WTC11 (cell line): ENCODE data around the gene ZNF664. TPM values are rescaled to one million over a fixed set of nuclear protein-coding genes. Genes with fewer than 3 reads are reported as not detected.

ENCODE experiments used
- ATAC-seq: fragments of 200-7000 bp; cut with Tn5 transposase; 2 replicates; pipeline ENCODE4 v1.10.0; 2021; ENCODE audit warnings: mild to moderate bottlenecking, moderate library complexity
- CTCF ChIA-PET: fragments of 300-600 bp; sonication (Branson Sonifier 250); formaldehyde crosslinking; loops from one replicate; lab custom pipeline; 2021; ENCODE audit warnings: antibody characterized with exemption; lab: Charles Lee
- POLR2A ChIA-PET: fragments of 350-600 bp; sonication (Branson Sonifier 250); formaldehyde crosslinking; loops from one replicate; lab custom pipeline; 2021; ENCODE audit warnings: antibody characterized with exemption; lab: Charles Lee
- DNase-seq: peaks from one replicate; pipeline ENCODE4 v3.0.0; 2021; ENCODE audit warnings: low spot score
- H3K27ac Mint-ChIP-seq: 2 replicates; pipeline ENCODE4 v1.8.0; 2021; ENCODE audit warnings: mixed read lengths
- H3K27me3 Mint-ChIP-seq: 2 replicates; pipeline ENCODE4 v1.8.0; 2021; ENCODE audit warnings: low read depth, mild to moderate bottlenecking, moderate library complexity, mixed read lengths
- H3K36me3 Mint-ChIP-seq: 2 replicates; pipeline ENCODE4 v1.8.0; 2021; ENCODE audit warnings: mixed read lengths
- H3K4me1 Mint-ChIP-seq: 2 replicates; pipeline ENCODE4 v1.8.0; 2022; ENCODE audit warnings: mixed read lengths
- H3K4me3 Mint-ChIP-seq: 2 replicates; pipeline ENCODE4 v1.8.0; 2021; ENCODE audit warnings: mild to moderate bottlenecking, moderate library complexity, mixed read lengths
- H3K9me3 Mint-ChIP-seq: 2 replicates; pipeline ENCODE4 v1.8.0; 2021; ENCODE audit warnings: mixed read lengths
- CTCF ChIP-seq: fragments of 200-600 bp; IDR thresholded peaks from 2 replicates; pipeline ENCODE4 v1.8.0; 2022; ENCODE audit warnings: antibody characterized with exemption
- E2F5 ChIP-seq: sonication (generic); formaldehyde crosslinking; IDR thresholded peaks from 2 replicates; pipeline ENCODE4 v1.8.1; 2022; ENCODE audit warnings: mild to moderate bottlenecking, moderate library complexity, missing genetic modification reagents
- ERG ChIP-seq: fragments of 250-450 bp; sonication (Bioruptor Pico); IDR thresholded peaks from 2 replicates; pipeline ENCODE4 v1.8.0; 2021; ENCODE audit warnings: mild to moderate bottlenecking
- ESRRA ChIP-seq: sonication (generic); formaldehyde crosslinking; IDR thresholded peaks from 2 replicates; pipeline ENCODE4 v1.8.1; 2022; ENCODE audit warnings: mild to moderate bottlenecking, missing genetic modification reagents, borderline replicate concordance
- HMGA2 ChIP-seq: fragments of 250-450 bp; sonication (Bioruptor Pico); IDR thresholded peaks from 2 replicates; pipeline ENCODE4 v1.4.0; 2021; ENCODE audit warnings: mild to moderate bottlenecking, moderate library complexity
- IRF1 ChIP-seq: sonication (generic); formaldehyde crosslinking; IDR thresholded peaks from 2 replicates; pipeline ENCODE4 v1.8.0; 2023; ENCODE audit warnings: missing genetic modification reagents
- KAT7 ChIP-seq: sonication (generic); formaldehyde crosslinking; IDR thresholded peaks from 2 replicates; pipeline ENCODE4 v1.8.1; 2023; ENCODE audit warnings: missing genetic modification reagents, mild to moderate bottlenecking, borderline replicate concordance
- MAX ChIP-seq: sonication (generic); formaldehyde crosslinking; IDR thresholded peaks from 2 replicates; pipeline ENCODE4 v1.8.0; 2022; ENCODE audit warnings: mild to moderate bottlenecking, missing genetic modification reagents
- TP53 ChIP-seq: sonication (generic); formaldehyde crosslinking; IDR thresholded peaks from 2 replicates; pipeline ENCODE4 v1.8.1; 2023; ENCODE audit warnings: mild to moderate bottlenecking, missing genetic modification reagents
- USF1 ChIP-seq: sonication (generic); formaldehyde crosslinking; IDR thresholded peaks from 2 replicates; pipeline ENCODE4 v1.8.0; 2022; ENCODE audit warnings: mild to moderate bottlenecking, missing genetic modification reagents
- ZBTB43 ChIP-seq: sonication (generic); formaldehyde crosslinking; IDR thresholded peaks from 2 replicates; pipeline ENCODE4 v1.8.1; 2023; ENCODE audit warnings: mild to moderate bottlenecking, missing genetic modification reagents
- ZNF317 ChIP-seq: sonication (generic); formaldehyde crosslinking; IDR thresholded peaks from 2 replicates; pipeline ENCODE4 v1.8.1; 2023; ENCODE audit warnings: low read depth, mild to moderate bottlenecking, moderate library complexity, missing genetic modification reagents, borderline replicate concordance
- ZNF416 ChIP-seq: fragments of 250-450 bp; sonication (Bioruptor Pico); IDR thresholded peaks from 2 replicates; pipeline ENCODE4 v1.9.0; 2021; ENCODE audit warnings: mild to moderate bottlenecking, inconsistent platforms
- ZNF512 ChIP-seq: sonication (generic); formaldehyde crosslinking; IDR thresholded peaks from 2 replicates; pipeline ENCODE4 v1.8.1; 2022; ENCODE audit warnings: missing genetic modification reagents, borderline replicate concordance
- ZNF671 ChIP-seq: fragments of 250-450 bp; sonication (Bioruptor Pico); IDR thresholded peaks from 2 replicates; pipeline ENCODE4 v1.8.0; 2021; ENCODE audit warnings: mild to moderate bottlenecking
- total RNA-seq: library from RNA; stranded (reverse); gene quantifications from 3 replicates; pipeline ENCODE4 v1.2.3, GENCODE V29; 2021

Gene ZNF664
- total RNA-seq, 1 experiment from 2014 or later = 61.7 TPM

GRCh38 chr12:124006846-124007713, 34.1 kb downstream of the ZNF664 start:
- no peak overlapping the region for H3K27ac Mint-ChIP-seq
- TF ChIP-seq ERG (CRISPR knock-in tag) (no peak), MAX (no peak), ZNF512 (CRISPR knock-in tag) (no peak), TP53 (no peak), ZNF416 (CRISPR knock-in tag) (no peak), KAT7 (CRISPR knock-in tag) (no peak), CTCF (no peak), ESRRA (no peak), ZNF317 (no peak), E2F5 (CRISPR knock-in tag) (no peak)
- no peak overlapping the region for H3K4me3 Mint-ChIP-seq
- no peaks in the 10 kb centered on the region for H3K27me3 Mint-ChIP-seq
- CTCF ChIA-PET = interaction anchor here (1.0 to 1.4 kb wide), 3 partner anchors 25 to 102 kb away, joined by 3 to 5 read pairs (median 4); no protein-coding TSS in a partner anchor
- H3K9me3 Mint-ChIP-seq = no peaks in the 10 kb centered on the region
- DNase-seq (no peak), ATAC-seq (no peak)
- POLR2A ChIA-PET = no interaction called here
- peaks cover 15% of the 10 kb centered on the region for H3K36me3 Mint-ChIP-seq
- peaks cover 21% of the 10 kb centered on the region for H3K4me1 Mint-ChIP-seq

GRCh38 chr12:124007826-124008570, 35.0 kb downstream of the ZNF664 start:
- no peaks in the 10 kb centered on the region for H3K27me3 Mint-ChIP-seq
- ChIA-PET POLR2A (no interaction called here), CTCF (interaction anchor here (1.4 to 2.2 kb wide), 2 partner anchors 24 to 69 kb away, joined by 3 to 5 read pairs (median 5); no protein-coding TSS in a partner anchor)
- TF ChIP-seq HMGA2 (CRISPR knock-in tag) = no peak
- no peak for TF ChIP-seq ZNF671 (CRISPR knock-in tag)
- no peak for TF ChIP-seq ZBTB43 (CRISPR knock-in tag)
- no peak for TF ChIP-seq IRF1 (CRISPR knock-in tag)
- TF ChIP-seq USF1 = no peak
- ATAC-seq = no peak
- H3K4me3 Mint-ChIP-seq = no peak overlapping the region
- DNase-seq = no peak
- H3K4me1 Mint-ChIP-seq = peaks cover 21% of the 10 kb centered on the region
- no peak overlapping the region for H3K27ac Mint-ChIP-seq
- no peaks in the 10 kb centered on the region for H3K9me3 Mint-ChIP-seq
- H3K36me3 Mint-ChIP-seq = peaks cover 22% of the 10 kb centered on the region
